GM21381 (cell line): Measurements from ENCODE around the gene ABCA5.
"Not testable (repeated sequence)": the region's sequence is repeated elsewhere in the genome, so short reads cannot be mapped to it uniquely, and the experiment has no call there.

Source experiments
- ATAC-seq: cut with Tn5 transposase; IDR thresholded peaks from one replicate; pipeline ENCODE4 v1.9.1; 2021; ENCODE audit warnings: mild to moderate bottlenecking, moderate library complexity; ENCODE audit not compliant: unreplicated experiment

ABCA5 gene

GRCh38 chr17:69222707-69223258, 104.2 kb downstream of the ABCA5 start:
- no peak for ATAC-seq

DNA sequence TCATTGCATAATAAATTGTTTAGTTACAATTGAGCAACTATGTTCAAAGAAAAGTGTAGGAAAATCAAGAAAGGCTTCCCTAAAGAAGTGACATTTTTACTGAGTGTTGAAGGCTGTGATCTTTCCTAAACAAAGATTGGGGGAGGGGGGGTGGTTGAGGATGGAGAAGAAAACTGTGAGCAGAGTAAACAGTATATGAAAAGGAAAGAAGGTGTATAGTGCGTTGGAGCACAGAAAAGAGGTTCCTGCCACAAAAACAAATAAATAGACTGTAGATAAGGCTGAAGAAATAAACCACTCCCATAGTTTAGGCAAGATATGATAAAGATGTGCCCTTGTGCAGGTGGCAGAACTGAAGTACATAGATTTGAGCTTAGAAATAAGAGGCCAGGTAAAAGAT, 106.8 kb downstream of the ABCA5 start:
- ATAC-seq, result no peak

DNA sequence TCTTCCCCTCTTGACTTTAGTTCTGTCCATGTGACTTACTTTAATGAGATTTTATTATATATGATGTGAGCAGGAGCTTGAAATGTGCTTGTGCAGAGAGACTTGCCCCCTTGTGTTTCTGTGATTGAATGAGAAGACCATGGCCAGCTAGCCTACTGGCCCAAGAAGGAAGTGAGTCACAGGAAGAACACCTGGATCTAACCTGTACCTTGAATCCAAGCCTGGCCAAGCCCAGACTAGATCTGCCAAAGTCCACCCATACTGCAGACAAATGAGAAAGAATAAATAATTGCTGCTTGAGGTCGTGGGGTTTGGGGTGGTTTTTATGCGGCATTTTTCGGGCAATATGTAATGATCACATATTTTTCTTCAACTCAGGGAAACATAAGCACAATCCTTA, 107.9 kb downstream of the ABCA5 start:
- ATAC-seq, result no peak

DNA sequence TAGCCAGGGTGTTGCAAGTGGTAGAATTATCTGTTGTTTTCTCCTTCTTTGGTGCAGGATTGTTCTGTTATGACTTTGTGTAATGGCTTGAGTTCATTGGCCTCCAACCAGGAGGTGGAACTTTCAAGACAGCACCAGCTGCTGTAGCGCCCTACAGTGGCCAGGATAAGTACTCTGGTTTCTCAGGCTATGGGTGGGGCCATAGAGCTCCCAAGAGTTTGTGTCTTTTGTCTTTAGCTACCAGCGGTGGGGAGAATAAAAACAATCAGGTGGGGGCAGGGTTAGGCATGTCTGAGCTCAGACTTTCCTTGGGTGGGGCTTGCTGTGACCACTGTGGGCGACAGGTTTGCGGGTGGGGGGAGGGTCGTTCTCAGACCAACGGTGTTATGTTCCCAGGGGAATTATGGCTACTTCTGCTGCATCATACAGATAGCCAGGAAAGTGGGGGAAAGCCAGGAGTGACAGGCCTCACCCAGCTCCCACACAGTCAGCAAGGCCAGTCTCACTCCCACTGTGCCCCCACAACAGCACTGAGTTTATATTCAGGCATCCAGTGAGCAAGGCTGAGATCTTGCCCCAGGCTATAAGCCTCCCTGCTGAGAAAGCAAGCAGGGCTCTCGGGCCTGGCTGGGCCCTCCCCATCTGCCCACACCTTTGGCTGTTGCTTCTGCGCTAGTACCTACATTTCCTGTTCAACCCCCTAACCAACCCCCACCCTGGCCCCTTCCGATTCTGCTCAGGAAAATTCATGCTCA, 113.7 kb downstream of the ABCA5 start:
- no peak for ATAC-seq

DNA sequence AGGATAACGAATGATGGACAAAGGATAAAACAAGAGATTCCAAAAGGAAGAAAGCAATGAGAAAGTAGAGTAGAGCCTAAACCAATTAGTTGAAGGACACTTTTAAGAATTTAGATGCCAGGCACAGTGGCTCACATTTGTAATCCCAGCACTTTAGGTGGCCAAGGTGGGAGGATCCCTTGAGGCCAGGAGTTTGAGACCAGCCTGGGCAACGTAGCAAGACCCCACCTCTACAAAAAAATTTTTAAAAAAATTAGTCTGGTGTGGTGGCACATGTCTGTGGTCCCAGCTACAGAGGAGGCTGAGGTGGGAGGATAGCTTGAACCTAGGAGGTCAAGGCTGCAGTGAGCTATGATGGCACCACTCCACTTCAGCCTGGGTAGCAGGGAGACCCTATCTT, 118.3 kb downstream of the ABCA5 start:
- ATAC-seq, result no peak

DNA sequence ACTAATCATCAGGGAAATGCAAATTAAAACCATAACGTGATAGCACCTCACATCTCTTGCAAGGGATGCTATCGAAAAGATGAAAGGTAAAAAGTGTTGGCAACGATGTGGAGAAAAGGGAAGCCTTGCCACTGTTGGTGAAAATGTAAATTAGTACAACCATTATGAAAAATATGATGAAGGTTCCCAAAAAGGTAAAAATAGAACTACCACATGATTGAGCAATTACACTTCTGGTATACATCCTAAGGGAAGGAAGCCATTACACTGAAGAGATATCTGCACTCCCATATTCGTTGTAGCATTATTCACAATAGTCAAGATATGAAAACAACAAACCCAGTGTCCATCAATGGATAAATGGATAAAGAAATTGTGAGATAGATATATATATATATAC, 119.8 kb downstream of the ABCA5 start:
- ATAC-seq, result no peak

- no peak for ATAC-seq
Observed at GRCh38 chr17:69198238-69198637, 128.7 kb downstream of the ABCA5 start.

DNA sequence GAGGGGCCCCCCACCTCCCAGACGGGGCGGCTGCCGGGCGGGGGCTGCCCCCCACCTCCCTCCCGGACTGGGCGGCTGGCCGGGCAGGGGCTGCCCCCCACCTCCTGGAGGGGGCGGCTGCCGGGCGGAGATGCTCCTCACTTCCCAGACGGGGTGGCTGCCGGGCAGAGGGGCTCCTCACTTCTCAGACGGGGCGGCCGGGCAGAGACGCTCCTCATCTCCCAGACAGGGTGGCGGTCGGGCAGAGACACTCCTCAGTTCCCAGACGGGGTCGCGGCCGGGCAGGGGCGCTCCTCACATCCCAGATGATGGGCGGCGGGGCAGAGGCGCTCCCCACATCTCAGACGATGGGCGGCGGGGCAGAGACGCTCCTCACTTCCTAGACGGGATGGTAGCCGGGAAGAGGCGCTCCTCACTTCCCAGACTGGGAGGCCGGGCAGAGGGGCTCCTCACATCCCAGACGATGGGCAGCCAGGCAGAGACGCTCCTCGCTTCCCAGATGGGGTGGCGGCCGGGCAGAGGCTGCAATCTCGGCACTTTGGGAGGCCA, 130.8 kb downstream of the ABCA5 start:
- ATAC-seq, result not testable (repeated sequence)
